Stimulated activated CD4-positive, alpha-beta T cell treated with anti-CD3 and anti-CD28 coated beads, Interleukin-12 subunit alpha, Interleukin-12 subunit beta, amount 100 ng/mL, for 48 hours (primary cell): ENCODE data around the gene SSU72.
"Not testable (repeated sequence)": the region's sequence is repeated elsewhere in the genome, so short reads cannot be mapped to it uniquely, and the experiment has no call there.

Source experiments
- DNase-seq, 3 donors: peaks; one replicate each; pipeline ENCODE4 v3.0.0-alpha.2; 2020; ENCODE audit warnings: low read depth in 2 of 3, low spot score in 1 of 3

The SSU72 gene

GRCh38 chr1:1508775-1509464 lies 65.7 kb downstream of the SSU72 start:
- DNase-seq = not testable (repeated sequence)

- no peak for DNase-seq
These were observed 67.4 kb downstream of the SSU72 start for GRCh38 chr1:1507305-1507704.

GRCh38 chr1:1505801-1506200 lies 68.9 kb downstream of the SSU72 start:
- not testable (repeated sequence) for DNase-seq

- DNase-seq = peak in 1 of 3 donors; percentile 19
These were observed 69.3 kb downstream of the SSU72 start for GRCh38 chr1:1505366-1505798.

GRCh38 chr1:1504777-1505365 lies 69.8 kb downstream of the SSU72 start:
- peak; percentile 71 to 77 (median 73) for DNase-seq

- DNase-seq = not testable (repeated sequence)
These were observed 79.1 kb downstream of the SSU72 start for GRCh38 chr1:1495461-1495975.

GRCh38 chr1:1494311-1494710 lies 80.4 kb downstream of the SSU72 start:
- not testable (repeated sequence) for DNase-seq
